Measurements from ENCODE around the gene KLHL7.
"Not testable (repeated sequence)": the region's sequence is repeated elsewhere in the genome, so short reads cannot be mapped to it uniquely, and the experiment has no call there.

Gene KLHL7

DNA sequence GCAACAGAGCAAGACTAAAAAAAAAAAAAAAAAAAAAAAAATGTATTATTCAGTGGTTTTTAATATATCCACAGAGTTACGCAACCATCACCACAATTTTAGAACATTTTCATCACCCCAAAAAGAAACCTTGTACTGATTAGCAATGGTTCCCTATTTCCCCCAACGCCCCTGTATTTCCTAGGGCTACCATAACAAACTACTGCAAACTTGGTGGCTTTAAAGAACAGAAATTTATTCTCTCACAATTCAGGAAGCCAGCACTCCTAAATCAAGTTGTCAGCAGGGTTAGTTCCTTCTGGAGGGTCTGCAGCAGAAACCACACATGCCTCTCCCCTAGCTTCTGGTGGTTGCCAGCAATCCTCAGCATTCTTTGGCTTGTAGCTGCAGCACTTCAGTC lies 70.4 kb downstream of the KLHL7 start:
- Histone ChIP-seq H3K4me1 (ENCODE audit: control insufficient read depth, insufficient read depth, low read length, unreplicated experiment) (peaks cover 3% of the 10 kb centered on the region), H3K79me2 (ENCODE audit: control insufficient read depth, insufficient read depth, low read length, unreplicated experiment) (no peaks in the 10 kb centered on the region), H3K27me3 (ENCODE audit: insufficient read depth, low read length) (no peaks in the 10 kb centered on the region), H3K27ac (ENCODE audit: low read depth, low read length) (no peak overlapping the region), H2AFZ (ENCODE audit: low read length, unreplicated experiment) (no peak overlapping the region), H3K36me3 (ENCODE audit: insufficient read depth, low read length) (no peaks in the 10 kb centered on the region), H3K4me3 (ENCODE audit: low read depth, low read length) (no peak overlapping the region)

DNA sequence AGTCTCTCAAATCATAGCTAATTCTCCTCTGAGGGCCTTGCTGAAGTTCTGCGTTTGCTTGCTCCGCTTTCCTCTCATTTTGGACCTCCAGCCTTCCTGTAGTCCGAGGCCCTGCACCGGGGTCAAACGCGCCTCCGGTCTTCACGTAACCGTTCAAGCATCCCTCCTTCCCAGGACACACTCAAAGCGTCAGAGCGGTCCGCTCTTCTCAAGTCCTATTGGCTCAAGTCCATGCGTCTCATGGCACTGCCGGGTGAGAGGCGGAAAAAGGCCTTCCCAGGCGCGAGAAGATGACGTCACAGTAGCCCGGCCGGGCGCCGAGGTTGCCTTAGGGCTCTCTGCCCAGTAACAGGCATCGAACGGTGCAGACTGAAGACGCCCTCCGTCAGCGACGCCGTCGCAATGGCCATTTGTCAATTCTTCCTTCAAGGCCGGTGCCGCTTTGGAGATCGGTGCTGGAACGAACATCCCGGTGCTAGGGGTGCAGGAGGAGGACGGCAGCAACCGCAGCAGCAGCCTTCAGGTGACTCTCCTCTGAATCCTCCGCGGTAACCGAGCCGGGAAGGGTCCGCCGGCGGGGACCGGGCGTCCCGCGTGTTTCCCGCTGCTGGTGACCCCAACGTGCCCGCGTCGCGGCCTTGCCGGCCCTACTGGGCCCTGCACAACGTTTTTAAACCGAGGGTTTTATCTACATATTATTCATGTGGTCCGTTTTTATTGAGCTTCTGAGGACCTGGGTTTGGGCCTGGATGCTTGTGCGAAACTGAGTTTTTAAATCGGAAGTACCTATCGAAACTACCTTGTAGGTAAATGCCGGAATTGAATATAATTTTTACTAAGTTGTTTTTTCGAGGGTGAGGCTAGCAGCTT lies 76.3 kb downstream of the KLHL7 start, which contains the start of gene NUP42:
NUP42 (plus strand) TSS at position 365 of the 870 bp plus-strand sequence; CDS start at position 403, 38 bp downstream.
- peaks cover 15% of the 10 kb centered on the region for H3K4me1 ChIP-seq (ENCODE audit: control insufficient read depth, insufficient read depth, low read length, unreplicated experiment)
- peak within 1 kb of the TSS; percentile 89 for H3K27ac ChIP-seq (ENCODE audit: low read depth, low read length)
- H3K79me2 ChIP-seq (ENCODE audit: control insufficient read depth, insufficient read depth, low read length, unreplicated experiment) = peaks cover 33% of the 10 kb centered on the region
- peak within 1 kb of the TSS; percentile 99 for H2AFZ ChIP-seq (ENCODE audit: low read length, unreplicated experiment)
- H3K4me3 ChIP-seq (ENCODE audit: low read depth, low read length) = peak within 1 kb of the TSS; percentile 80
- no peaks in the 10 kb centered on the region for H3K27me3 ChIP-seq (ENCODE audit: insufficient read depth, low read length)
- H3K36me3 ChIP-seq (ENCODE audit: insufficient read depth, low read length) = peaks cover 11% of the 10 kb centered on the region

- H3K4me1 ChIP-seq (ENCODE audit: control insufficient read depth, insufficient read depth, low read length, unreplicated experiment) = peaks cover 15% of the 10 kb centered on the region
- H2AFZ ChIP-seq (ENCODE audit: low read length, unreplicated experiment) = no peak overlapping the region
- peaks cover 21% of the 10 kb centered on the region for H3K36me3 ChIP-seq (ENCODE audit: insufficient read depth, low read length)
- H3K27ac ChIP-seq (ENCODE audit: low read depth, low read length) = no peak overlapping the region
- peaks cover 33% of the 10 kb centered on the region for H3K79me2 ChIP-seq (ENCODE audit: control insufficient read depth, insufficient read depth, low read length, unreplicated experiment)
- H3K27me3 ChIP-seq (ENCODE audit: insufficient read depth, low read length) = no peaks in the 10 kb centered on the region
- H3K4me3 ChIP-seq (ENCODE audit: low read depth, low read length) = peak overlapping the region; percentile 80
Observed at GRCh38 chr7:23183279-23184012, 77.9 kb downstream of the KLHL7 start.

GRCh38 chr7:23184291-23184690 lies 78.7 kb downstream of the KLHL7 start:
- H3K4me3 ChIP-seq (ENCODE audit: low read depth, low read length) = peak overlapping the region; percentile 80; the same call in 1 of the 2 replicates
- H3K27me3 ChIP-seq (ENCODE audit: insufficient read depth, low read length) = no peaks in the 10 kb centered on the region
- H3K27ac ChIP-seq (ENCODE audit: low read depth, low read length) = no peak overlapping the region
- peaks cover 29% of the 10 kb centered on the region for H3K36me3 ChIP-seq (ENCODE audit: insufficient read depth, low read length)
- H3K4me1 ChIP-seq (ENCODE audit: control insufficient read depth, insufficient read depth, low read length, unreplicated experiment) = peaks cover 15% of the 10 kb centered on the region
- peaks cover 38% of the 10 kb centered on the region for H3K79me2 ChIP-seq (ENCODE audit: control insufficient read depth, insufficient read depth, low read length, unreplicated experiment)
- H2AFZ ChIP-seq (ENCODE audit: low read length, unreplicated experiment) = no peak overlapping the region

DNA sequence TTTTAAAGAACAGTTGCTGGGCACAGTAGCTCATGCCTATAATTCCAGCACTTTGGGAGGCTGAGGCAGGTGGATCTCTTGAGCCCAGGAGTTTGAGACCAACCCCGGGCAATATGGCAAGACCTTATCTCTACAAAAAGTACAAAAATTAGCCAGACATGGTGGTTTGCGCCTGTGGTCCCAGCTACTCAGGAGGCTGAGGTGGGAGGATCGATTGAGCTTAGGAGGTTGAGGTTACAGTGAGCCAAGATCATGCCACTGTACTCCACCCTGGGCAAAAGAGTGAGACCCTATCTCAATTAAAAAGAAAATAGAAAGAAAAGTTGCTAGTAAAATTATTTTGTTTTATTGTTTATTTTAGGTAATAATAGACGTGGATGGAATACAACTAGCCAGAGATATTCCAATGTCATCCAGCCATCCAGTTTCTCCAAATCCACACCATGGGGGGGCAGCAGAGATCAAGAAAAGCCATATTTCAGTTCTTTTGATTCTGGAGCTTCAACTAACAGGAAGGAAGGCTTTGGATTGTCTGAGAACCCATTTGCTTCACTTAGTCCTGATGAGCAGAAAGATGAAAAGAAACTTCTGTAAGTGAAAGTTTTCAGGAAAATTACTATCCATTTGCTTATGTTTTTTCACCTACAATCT lies 79.2 kb downstream of the KLHL7 start:
- H3K36me3 ChIP-seq (ENCODE audit: insufficient read depth, low read length) = peaks cover 31% of the 10 kb centered on the region
- H3K4me1 ChIP-seq (ENCODE audit: control insufficient read depth, insufficient read depth, low read length, unreplicated experiment) = peaks cover 15% of the 10 kb centered on the region
- no peak overlapping the region for H2AFZ ChIP-seq (ENCODE audit: low read length, unreplicated experiment)
- peaks cover 38% of the 10 kb centered on the region for H3K79me2 ChIP-seq (ENCODE audit: control insufficient read depth, insufficient read depth, low read length, unreplicated experiment)
- no peak overlapping the region; the same call in 1 of the 2 replicates for H3K4me3 ChIP-seq (ENCODE audit: low read depth, low read length)
- no peaks in the 10 kb centered on the region for H3K27me3 ChIP-seq (ENCODE audit: insufficient read depth, low read length)
- no peak overlapping the region for H3K27ac ChIP-seq (ENCODE audit: low read depth, low read length)

GRCh38 chr7:23185980-23186379 lies 80.4 kb downstream of the KLHL7 start:
- H3K4me3 ChIP-seq (ENCODE audit: low read depth, low read length) = no peak overlapping the region
- no peak overlapping the region for H2AFZ ChIP-seq (ENCODE audit: low read length, unreplicated experiment)
- H3K27ac ChIP-seq (ENCODE audit: low read depth, low read length) = no peak overlapping the region
- no peaks in the 10 kb centered on the region for H3K27me3 ChIP-seq (ENCODE audit: insufficient read depth, low read length)
- H3K79me2 ChIP-seq (ENCODE audit: control insufficient read depth, insufficient read depth, low read length, unreplicated experiment) = peaks cover 38% of the 10 kb centered on the region
- H3K36me3 ChIP-seq (ENCODE audit: insufficient read depth, low read length) = peaks cover 41% of the 10 kb centered on the region
- peaks cover 12% of the 10 kb centered on the region for H3K4me1 ChIP-seq (ENCODE audit: control insufficient read depth, insufficient read depth, low read length, unreplicated experiment)

- H3K4me1 ChIP-seq (ENCODE audit: control insufficient read depth, insufficient read depth, low read length, unreplicated experiment) = peaks cover under 1% of the 10 kb centered on the region
- H3K79me2 ChIP-seq (ENCODE audit: control insufficient read depth, insufficient read depth, low read length, unreplicated experiment) = peaks cover 9% of the 10 kb centered on the region
- no peak overlapping the region for H3K27ac ChIP-seq (ENCODE audit: low read depth, low read length)
- no peaks in the 10 kb centered on the region for H3K27me3 ChIP-seq (ENCODE audit: insufficient read depth, low read length)
- H3K36me3 ChIP-seq (ENCODE audit: insufficient read depth, low read length) = peaks cover 55% of the 10 kb centered on the region
- no peak overlapping the region for H3K4me3 ChIP-seq (ENCODE audit: low read depth, low read length)
- H2AFZ ChIP-seq (ENCODE audit: low read length, unreplicated experiment) = no peak overlapping the region
Observed at GRCh38 chr7:23191022-23191421, 85.4 kb downstream of the KLHL7 start.

GRCh38 chr7:23193650-23194227 lies 88.2 kb downstream of the KLHL7 start:
- not testable (repeated sequence) for H3K79me2 ChIP-seq (ENCODE audit: control insufficient read depth, insufficient read depth, low read length, unreplicated experiment); H3K4me1 ChIP-seq (ENCODE audit: control insufficient read depth, insufficient read depth, low read length, unreplicated experiment); H3K27me3 ChIP-seq (ENCODE audit: insufficient read depth, low read length); H3K27ac ChIP-seq (ENCODE audit: low read depth, low read length); H3K4me3 ChIP-seq (ENCODE audit: low read depth, low read length); H2AFZ ChIP-seq (ENCODE audit: low read length, unreplicated experiment)
- H3K36me3 ChIP-seq (ENCODE audit: insufficient read depth, low read length) = peaks cover 37% of the 10 kb centered on the region

DNA sequence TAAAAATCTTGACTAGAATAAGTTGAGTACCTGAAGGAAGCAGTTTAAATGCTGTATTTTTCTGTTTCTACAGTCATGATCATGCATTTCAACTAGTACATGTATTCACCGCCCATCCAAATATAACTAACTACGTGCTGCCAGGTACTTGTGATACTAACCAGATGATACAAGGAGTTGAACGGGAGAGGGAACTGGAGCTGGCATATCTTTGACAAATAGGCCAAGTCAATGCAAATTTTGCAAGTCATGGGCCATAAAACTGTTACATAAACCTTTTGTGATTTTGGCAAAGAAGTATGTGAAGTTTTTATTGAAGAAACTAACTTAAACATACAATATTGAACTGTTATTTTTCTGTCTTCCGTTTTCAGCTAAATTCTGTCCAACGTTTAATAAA lies 90.7 kb downstream of the KLHL7 start:
- H3K27me3 ChIP-seq (ENCODE audit: insufficient read depth, low read length) = no peaks in the 10 kb centered on the region
- H3K36me3 ChIP-seq (ENCODE audit: insufficient read depth, low read length) = peaks cover 16% of the 10 kb centered on the region
- no peak overlapping the region for H3K27ac ChIP-seq (ENCODE audit: low read depth, low read length)
- H3K79me2 ChIP-seq (ENCODE audit: control insufficient read depth, insufficient read depth, low read length, unreplicated experiment) = no peaks in the 10 kb centered on the region
- H3K4me3 ChIP-seq (ENCODE audit: low read depth, low read length) = no peak overlapping the region
- H3K4me1 ChIP-seq (ENCODE audit: control insufficient read depth, insufficient read depth, low read length, unreplicated experiment) = no peaks in the 10 kb centered on the region
- H2AFZ ChIP-seq (ENCODE audit: low read length, unreplicated experiment) = no peak overlapping the region

- H3K27me3 ChIP-seq (ENCODE audit: insufficient read depth, low read length); H3K4me1 ChIP-seq (ENCODE audit: control insufficient read depth, insufficient read depth, low read length, unreplicated experiment); H3K79me2 ChIP-seq (ENCODE audit: control insufficient read depth, insufficient read depth, low read length, unreplicated experiment); H3K27ac ChIP-seq (ENCODE audit: low read depth, low read length); H2AFZ ChIP-seq (ENCODE audit: low read length, unreplicated experiment); H3K36me3 ChIP-seq (ENCODE audit: insufficient read depth, low read length); H3K4me3 ChIP-seq (ENCODE audit: low read depth, low read length): not testable (repeated sequence)
Observed at GRCh38 chr7:23197745-23198144, 92.2 kb downstream of the KLHL7 start.
